CD4-positive, alpha-beta T cell treated with Interleukin-4 for 4 hours (primary cell): Measurements from ENCODE around the gene TPD52L2.

Source experiments
- DNase-seq: peaks from one replicate; pipeline ENCODE4 v3.0.0-alpha.2; 2020

The TPD52L2 gene

GRCh38 chr20:63937596-63937995 is 72.5 kb downstream of the TPD52L2 start:
- no peak for DNase-seq

GRCh38 chr20:63939061-63939935 is 74.2 kb downstream of the TPD52L2 start:
- no peak for DNase-seq

GRCh38 chr20:63940071-63940471 is 75.0 kb downstream of the TPD52L2 start:
- no peak for DNase-seq

GRCh38 chr20:63940472-63941266 is 75.6 kb downstream of the TPD52L2 start:
- DNase-seq, result no peak
